ENCODE data around the gene AP3M1.
"Not testable (repeated sequence)": the region's sequence is repeated elsewhere in the genome, so short reads cannot be mapped to it uniquely, and the experiment has no call there.

The AP3M1 gene

DNA sequence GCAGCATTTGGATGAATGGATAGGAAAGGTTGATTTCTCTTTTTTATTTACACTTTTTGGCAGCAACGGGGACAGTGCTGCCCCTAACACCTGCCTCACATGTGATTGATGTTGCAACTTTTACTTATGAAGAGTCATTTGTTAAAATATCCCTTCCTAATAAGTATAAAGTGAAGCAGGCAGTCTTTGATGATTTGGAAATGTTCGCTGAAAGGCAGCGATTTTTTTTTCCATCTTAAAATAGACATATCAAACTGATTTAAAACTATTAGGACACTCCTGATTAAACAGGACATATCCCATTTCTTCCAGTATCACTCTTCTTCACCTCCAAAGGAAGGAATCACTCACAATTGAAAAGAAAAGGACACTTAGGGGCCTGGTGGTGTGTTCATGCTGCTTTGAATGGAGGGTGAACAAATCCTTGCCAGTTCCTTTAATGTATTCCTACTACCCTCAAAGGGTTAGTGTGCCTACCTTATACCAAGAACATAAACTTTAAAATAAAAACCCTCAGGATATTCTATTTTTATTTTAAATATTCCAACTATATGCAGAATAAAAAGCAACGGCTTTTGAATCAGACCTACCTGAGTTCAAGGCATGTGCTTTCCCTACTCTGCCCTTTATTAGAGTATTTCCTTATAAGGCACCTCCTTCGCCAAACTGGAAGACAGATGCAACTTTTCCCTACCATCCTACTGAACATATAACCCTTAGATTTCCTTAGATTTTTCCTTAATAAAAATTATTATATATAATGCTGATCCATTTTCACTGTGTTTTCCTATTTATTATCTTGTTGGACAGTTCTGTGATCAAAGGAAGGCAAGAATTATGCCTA, 1.5 kb upstream of the AP3M1 start:
- DNase-seq, result peak in 1 of 3 donors; percentile 14
- H3K9me3 ChIP-seq (ENCODE audit: control extremely low read depth in 1 of 5, control insufficient read depth in 4 of 5, insufficient read depth in 2 of 5, low read depth in 1 of 5, low read length in 4 of 5), result no peaks in the 10 kb centered on the region
- CTCF ChIA-PET, result interaction anchor here (0.9 to 6.0 kb wide), 8 partner anchors 10 to 83 kb away, joined by 3 to 34 read pairs (median 6); no protein-coding TSS in a partner anchor
- POLR2A ChIA-PET, result interaction anchor here (0.6 kb wide), 1 partner anchor 39 kb away, joined by 3 read pairs; no protein-coding TSS in a partner anchor
- peaks cover 0 to 4% (median under 1%) of the 10 kb centered on the region in 4 experiments for H3K36me3 ChIP-seq (ENCODE audit: control insufficient read depth in 4 of 4, insufficient read depth in 4 of 4, low read length in 3 of 4)
- peak overlapping the region; percentile 75 to 98 (median 88) for H3K4me3 ChIP-seq (ENCODE audit: control insufficient read depth in 1 of 7, extremely low read depth in 1 of 7, insufficient read depth in 4 of 7, low read depth in 2 of 7, low read length in 6 of 7)
- H3K4me1 ChIP-seq (ENCODE audit: control extremely low read depth in 1 of 4, control insufficient read depth in 4 of 4, insufficient read depth in 4 of 4, low read length in 3 of 4), result peaks cover 12 to 39% (median 25%) of the 10 kb centered on the region in 4 experiments
- peak overlapping the region; percentile 98 to 99 for H3K27ac ChIP-seq (ENCODE audit: insufficient read depth in 1 of 2, low read depth in 1 of 2, low read length in 2 of 2, poor library complexity in 1 of 2, severe bottlenecking in 2 of 2)
- H3K27me3 ChIP-seq (replicated peaks in 2 of 5; ENCODE audit: control insufficient read depth in 4 of 5, insufficient read depth in 5 of 5, low read length in 4 of 5), result no peaks in the 10 kb centered on the region
- WGBS (ENCODE audit: insufficient coverage), result 67% methylated on average over 1 of the region's 5 CpGs

DNA sequence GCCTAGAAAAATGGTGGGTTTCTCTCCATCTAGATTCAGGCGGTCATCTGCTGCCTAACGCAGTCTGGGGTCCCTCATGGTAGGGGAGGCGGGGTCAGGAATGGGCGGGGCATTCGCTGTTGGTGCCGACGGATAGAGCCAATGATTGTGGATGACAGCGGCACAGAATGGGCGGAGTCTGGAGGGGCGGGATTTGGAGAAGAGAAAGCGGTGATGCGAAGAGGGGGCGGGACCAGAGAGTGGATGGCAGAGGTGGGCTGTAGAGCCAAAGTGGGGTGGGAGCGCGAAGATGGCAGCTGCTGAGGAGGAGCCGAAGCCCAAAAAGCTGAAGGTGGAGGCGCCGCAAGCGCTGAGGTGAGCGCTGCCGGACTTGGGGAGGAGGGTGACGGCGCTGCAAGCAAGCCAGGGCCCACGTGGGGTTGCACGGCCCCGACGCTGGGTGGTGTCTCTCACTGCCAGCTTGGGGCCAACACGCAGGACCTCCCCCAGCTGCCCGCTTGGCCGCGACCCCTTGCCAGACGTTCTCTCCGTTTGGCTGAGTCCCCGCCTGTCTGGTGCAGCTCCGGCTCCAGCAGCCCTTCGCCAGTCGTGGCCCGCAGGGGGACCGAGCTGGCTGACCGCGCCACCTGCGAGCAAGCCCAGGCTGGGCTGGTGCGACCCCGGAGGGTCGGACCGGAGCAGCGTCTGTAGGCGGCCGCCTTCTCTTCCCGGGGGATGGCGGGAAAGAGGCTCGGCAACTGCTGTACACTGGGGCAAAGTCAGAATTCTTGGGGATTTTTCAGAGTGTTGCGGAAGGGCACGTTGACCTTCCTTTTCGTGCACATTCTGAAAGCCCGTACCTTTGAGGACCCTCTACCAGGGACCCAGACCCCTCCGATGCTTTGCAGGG, 606 bp upstream of the AP3M1 start, which contains the start of gene ADK:
ADK (plus strand) TSS at position 232 of the 889 bp plus-strand sequence; CDS start at position 290, 58 bp downstream.
- DNase-seq, result peak; percentile 99 to 100 (median 99)
- under 1% methylated on average over 52 of the region's 57 CpGs for WGBS (ENCODE audit: insufficient coverage)
- POLR2A ChIA-PET, result interaction anchor here (0.6 to 1.2 kb wide), 6 partner anchors 14 to 945 kb away, joined by 3 to 8 read pairs (median 4); no protein-coding TSS in a partner anchor
- H3K9me3 ChIP-seq (ENCODE audit: control extremely low read depth in 1 of 5, control insufficient read depth in 4 of 5, insufficient read depth in 2 of 5, low read depth in 1 of 5, low read length in 4 of 5), result no peaks in the 10 kb centered on the region
- peak within 1 kb of the TSS; percentile 75 to 98 (median 93) for H3K4me3 ChIP-seq (ENCODE audit: control insufficient read depth in 1 of 7, extremely low read depth in 1 of 7, insufficient read depth in 4 of 7, low read depth in 2 of 7, low read length in 6 of 7)
- peaks cover 0 to 8% (median 2%) of the 10 kb centered on the region in 4 experiments for H3K36me3 ChIP-seq (ENCODE audit: control insufficient read depth in 4 of 4, insufficient read depth in 4 of 4, low read length in 3 of 4)
- peaks cover 8 to 31% (median 19%) of the 10 kb centered on the region in 4 experiments for H3K4me1 ChIP-seq (ENCODE audit: control extremely low read depth in 1 of 4, control insufficient read depth in 4 of 4, insufficient read depth in 4 of 4, low read length in 3 of 4)
- peak within 1 kb of the TSS; percentile 98 to 99 for H3K27ac ChIP-seq (ENCODE audit: insufficient read depth in 1 of 2, low read depth in 1 of 2, low read length in 2 of 2, poor library complexity in 1 of 2, severe bottlenecking in 2 of 2)
- CTCF ChIA-PET, result interaction anchor here (0.7 to 5.6 kb wide), 11 partner anchors 14 to 87 kb away, joined by 3 to 31 read pairs (median 5); no protein-coding TSS in a partner anchor
- no peaks in the 10 kb centered on the region for H3K27me3 ChIP-seq (replicated peaks in 2 of 5; ENCODE audit: control insufficient read depth in 4 of 5, insufficient read depth in 5 of 5, low read length in 4 of 5)

DNA sequence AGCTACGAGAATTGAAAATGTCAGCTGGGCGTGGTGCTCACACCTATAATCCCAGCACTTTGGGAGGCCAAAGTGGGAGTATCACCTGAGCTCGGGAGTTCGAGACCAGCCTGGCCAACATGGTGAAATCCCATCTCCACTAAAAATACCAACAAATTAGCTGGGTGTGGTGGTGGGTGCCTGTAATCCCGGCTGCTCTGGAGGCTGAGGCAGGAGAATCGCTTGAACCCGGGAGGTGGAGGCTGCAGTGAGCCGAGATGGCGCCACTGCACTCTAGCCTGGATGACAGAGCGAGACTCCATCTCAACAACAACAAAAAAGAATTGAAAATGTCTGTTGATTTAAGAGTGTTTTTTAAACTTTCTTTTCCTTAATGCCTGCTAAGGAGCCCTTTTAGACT, 3.6 kb downstream of the AP3M1 start:
- Histone ChIP-seq H3K36me3 (ENCODE audit: control insufficient read depth in 4 of 4, insufficient read depth in 4 of 4, low read length in 3 of 4) (peaks cover 0 to 11% (median 6%) of the 10 kb centered on the region in 4 experiments), H3K4me1 (ENCODE audit: control extremely low read depth in 1 of 4, control insufficient read depth in 4 of 4, insufficient read depth in 4 of 4, low read length in 3 of 4) (peaks cover 8 to 13% (median 11%) of the 10 kb centered on the region in 4 experiments)
- H3K9me3 ChIP-seq (ENCODE audit: control extremely low read depth in 1 of 5, control insufficient read depth in 4 of 5, insufficient read depth in 2 of 5, low read depth in 1 of 5, low read length in 4 of 5); H3K27ac ChIP-seq (ENCODE audit: insufficient read depth in 1 of 2, low read depth in 1 of 2, low read length in 2 of 2, poor library complexity in 1 of 2, severe bottlenecking in 2 of 2); DNase-seq; H3K27me3 ChIP-seq (replicated peaks in 2 of 5; ENCODE audit: control insufficient read depth in 4 of 5, insufficient read depth in 5 of 5, low read length in 4 of 5); H3K4me3 ChIP-seq (ENCODE audit: control insufficient read depth in 1 of 7, extremely low read depth in 1 of 7, insufficient read depth in 4 of 7, low read depth in 2 of 7, low read length in 6 of 7); POLR2A ChIA-PET: not testable (repeated sequence)
- 100% methylated on average over 1 of the region's 10 CpGs for WGBS (ENCODE audit: insufficient coverage)
- CTCF ChIA-PET, result interaction anchor here (1.9 to 5.6 kb wide), 2 partner anchors 66 to 87 kb away, joined by 8 to 31 read pairs; no protein-coding TSS in a partner anchor

DNA sequence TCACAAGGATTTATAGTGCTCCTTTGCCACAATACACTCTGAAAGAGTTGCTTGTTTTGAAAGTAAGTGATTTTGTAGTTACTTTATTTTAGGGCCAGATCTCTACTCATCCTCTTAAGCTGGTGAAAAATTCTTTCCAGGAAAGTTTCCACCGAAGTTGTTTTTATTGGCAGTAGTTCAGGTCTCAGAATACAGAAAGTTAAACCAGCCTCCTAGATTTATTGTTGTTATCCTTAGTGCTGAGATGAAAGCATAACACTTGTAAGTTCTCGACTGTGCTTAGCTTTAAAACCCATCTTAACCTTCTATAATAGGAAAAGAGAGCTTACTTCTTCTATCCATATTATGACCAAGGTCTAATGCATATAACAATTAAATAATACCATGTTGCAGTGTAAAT, 5.5 kb downstream of the AP3M1 start:
- H3K36me3 ChIP-seq (ENCODE audit: control insufficient read depth in 4 of 4, insufficient read depth in 4 of 4, low read length in 3 of 4), result peaks cover 0 to 11% (median 6%) of the 10 kb centered on the region in 4 experiments
- CTCF ChIA-PET, result interaction anchor here (0.8 to 1.5 kb wide), 4 partner anchors 15 to 958 kb away, joined by 3 to 5 read pairs (median 4); no protein-coding TSS in a partner anchor
- DNase-seq, result no peak

DNA sequence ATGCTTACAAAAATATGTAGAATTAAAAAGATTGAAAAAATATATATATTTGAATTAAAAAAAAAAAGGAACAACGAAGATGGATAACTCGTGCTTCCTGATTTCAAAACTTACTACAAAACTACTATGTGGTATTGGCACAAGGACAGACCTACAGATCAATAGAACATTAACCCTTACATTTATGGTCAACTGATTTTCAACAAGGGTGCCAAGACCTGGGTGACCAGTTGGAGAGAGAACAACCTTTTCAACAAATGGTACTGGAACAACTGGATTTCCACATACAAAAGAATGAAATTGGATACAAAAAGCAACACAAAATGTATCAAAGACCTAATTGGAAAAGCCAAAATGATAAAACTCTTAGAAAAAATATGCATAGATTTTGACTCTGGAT, 10.1 kb downstream of the AP3M1 start:
- DNase-seq, result no peak
- CTCF ChIA-PET, result no interaction called here
- Histone ChIP-seq H3K36me3 (ENCODE audit: control insufficient read depth in 4 of 4, insufficient read depth in 4 of 4, low read length in 3 of 4) (peaks cover 13 to 33% (median 23%) of the 10 kb centered on the region in 4 experiments), H3K9me3 (ENCODE audit: control extremely low read depth in 1 of 5, control insufficient read depth in 4 of 5, insufficient read depth in 2 of 5, low read depth in 1 of 5, low read length in 4 of 5) (no peaks in the 10 kb centered on the region), H3K4me3 (ENCODE audit: control insufficient read depth in 1 of 7, extremely low read depth in 1 of 7, insufficient read depth in 4 of 7, low read depth in 2 of 7, low read length in 6 of 7) (no peak overlapping the region), H3K4me1 (ENCODE audit: control extremely low read depth in 1 of 4, control insufficient read depth in 4 of 4, insufficient read depth in 4 of 4, low read length in 3 of 4) (no peaks in the 10 kb centered on the region), H3K27me3 (replicated peaks in 2 of 5; ENCODE audit: control insufficient read depth in 4 of 5, insufficient read depth in 5 of 5, low read length in 4 of 5) (no peaks in the 10 kb centered on the region), H3K27ac (ENCODE audit: insufficient read depth in 1 of 2, low read depth in 1 of 2, low read length in 2 of 2, poor library complexity in 1 of 2, severe bottlenecking in 2 of 2) (no peak overlapping the region)
- 40% methylated on average over 1 of the region's 2 CpGs for WGBS (ENCODE audit: insufficient coverage)
- POLR2A ChIA-PET, result no interaction called here

More for the DNA sequence above, 5.5 kb downstream of the AP3M1 start:
- POLR2A ChIA-PET, result no interaction called here
- Histone ChIP-seq H3K4me3 (ENCODE audit: control insufficient read depth in 1 of 7, extremely low read depth in 1 of 7, insufficient read depth in 4 of 7, low read depth in 2 of 7, low read length in 6 of 7) (no peak overlapping the region), H3K9me3 (ENCODE audit: control extremely low read depth in 1 of 5, control insufficient read depth in 4 of 5, insufficient read depth in 2 of 5, low read depth in 1 of 5, low read length in 4 of 5) (no peaks in the 10 kb centered on the region), H3K4me1 (ENCODE audit: control extremely low read depth in 1 of 4, control insufficient read depth in 4 of 4, insufficient read depth in 4 of 4, low read length in 3 of 4) (peaks cover 7 to 8% (median 8%) of the 10 kb centered on the region in 4 experiments), H3K27me3 (replicated peaks in 2 of 5; ENCODE audit: control insufficient read depth in 4 of 5, insufficient read depth in 5 of 5, low read length in 4 of 5) (no peaks in the 10 kb centered on the region), H3K27ac (ENCODE audit: insufficient read depth in 1 of 2, low read depth in 1 of 2, low read length in 2 of 2, poor library complexity in 1 of 2, severe bottlenecking in 2 of 2) (no peak overlapping the region)
- no CpG with 5 or more reads among the region's 2 CpGs for WGBS (ENCODE audit: insufficient coverage)

DNA sequence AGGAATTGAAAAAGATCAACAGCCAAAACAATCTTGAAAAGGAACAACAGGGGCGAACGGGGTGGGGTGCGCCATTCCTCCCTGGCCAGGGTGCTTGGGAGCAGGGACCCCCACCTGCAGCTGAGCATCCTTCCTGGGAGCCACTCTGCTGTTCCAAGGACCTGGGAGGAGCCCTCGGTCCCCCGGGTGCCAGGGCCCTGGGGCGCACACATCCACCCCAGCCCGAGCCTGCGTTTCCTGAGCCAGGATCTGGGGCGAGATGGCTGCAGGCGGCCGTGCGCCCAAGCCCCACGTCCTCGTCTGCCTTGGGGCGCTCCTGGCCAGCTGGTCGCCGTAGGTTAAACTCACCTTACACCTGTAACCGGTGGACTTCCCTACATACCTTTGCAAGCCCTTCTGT, 10.6 kb downstream of the AP3M1 start:
- H3K36me3 ChIP-seq (ENCODE audit: control insufficient read depth in 4 of 4, insufficient read depth in 4 of 4, low read length in 3 of 4), result peaks cover 13 to 39% (median 23%) of the 10 kb centered on the region in 4 experiments
- H3K4me3 ChIP-seq (ENCODE audit: control insufficient read depth in 1 of 7, extremely low read depth in 1 of 7, insufficient read depth in 4 of 7, low read depth in 2 of 7, low read length in 6 of 7), result no peak overlapping the region
- H3K27ac ChIP-seq (ENCODE audit: insufficient read depth in 1 of 2, low read depth in 1 of 2, low read length in 2 of 2, poor library complexity in 1 of 2, severe bottlenecking in 2 of 2), result no peak overlapping the region
- H3K27me3 ChIP-seq (replicated peaks in 2 of 5; ENCODE audit: control insufficient read depth in 4 of 5, insufficient read depth in 5 of 5, low read length in 4 of 5), result no peaks in the 10 kb centered on the region
- CTCF ChIA-PET, result interaction anchor here (0.8 to 0.9 kb wide), 2 partner anchors 44 to 73 kb away, joined by 4 read pairs; no protein-coding TSS in a partner anchor
- H3K9me3 ChIP-seq (ENCODE audit: control extremely low read depth in 1 of 5, control insufficient read depth in 4 of 5, insufficient read depth in 2 of 5, low read depth in 1 of 5, low read length in 4 of 5), result no peaks in the 10 kb centered on the region
- no peaks in the 10 kb centered on the region for H3K4me1 ChIP-seq (ENCODE audit: control extremely low read depth in 1 of 4, control insufficient read depth in 4 of 4, insufficient read depth in 4 of 4, low read length in 3 of 4)
- DNase-seq, result no peak
- WGBS (ENCODE audit: insufficient coverage), result 98% methylated on average over 15 of the region's 18 CpGs
- POLR2A ChIA-PET, result no interaction called here

Data from common myeloid progenitor, CD34-positive (primary cell).